ENCODE measurements around the gene AIFM1.

Gene AIFM1

DNA sequence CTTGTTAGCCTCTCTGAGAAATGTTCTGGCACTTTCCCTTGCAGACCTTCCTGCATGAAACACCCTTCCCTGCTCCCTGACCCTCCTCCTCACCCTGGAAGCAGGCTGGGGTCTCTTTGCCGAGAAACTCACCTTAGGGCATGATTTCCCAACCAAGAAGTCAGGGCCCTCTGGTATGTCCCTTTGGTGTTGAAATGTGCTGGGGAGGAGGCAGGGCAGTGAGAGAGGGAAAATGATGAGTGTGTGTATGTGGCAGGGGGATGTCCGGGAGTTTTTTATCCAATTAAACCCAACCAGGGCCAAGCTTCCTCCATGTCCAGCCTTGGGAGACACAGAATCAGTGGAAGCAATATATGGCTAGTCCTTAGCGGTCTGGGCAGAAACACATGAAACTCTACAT lies 60.4 kb downstream of the AIFM1 start:
- peaks cover 38% of the 10 kb centered on the region for H3K4me1 ChIP-seq (ENCODE audit: control insufficient read depth, insufficient read depth, low read length)
- no peaks in the 10 kb centered on the region for H3K9me3 ChIP-seq (ENCODE audit: control insufficient read depth, low read length)
- DNase-seq (ENCODE audit: low read depth): peak; percentile 35
- H3K9ac ChIP-seq (ENCODE audit: low read length): no peak overlapping the region
- H3K4me3 ChIP-seq (ENCODE audit: low read length): no peak overlapping the region
- no peaks in the 10 kb centered on the region for H3K27me3 ChIP-seq (replicated peaks; ENCODE audit: control insufficient read depth, insufficient read depth, low read length)
- no peaks in the 10 kb centered on the region for H3K36me3 ChIP-seq (ENCODE audit: control insufficient read depth, insufficient read depth, low read length, severe bottlenecking)

GRCh38 chrX:130103605-130104004 lies 62.0 kb downstream of the AIFM1 start:
- DNase-seq (ENCODE audit: low read depth): no peak
- peaks cover 50% of the 10 kb centered on the region for H3K4me1 ChIP-seq (ENCODE audit: control insufficient read depth, insufficient read depth, low read length)
- no peaks in the 10 kb centered on the region for H3K27me3 ChIP-seq (replicated peaks; ENCODE audit: control insufficient read depth, insufficient read depth, low read length)
- no peaks in the 10 kb centered on the region for H3K36me3 ChIP-seq (ENCODE audit: control insufficient read depth, insufficient read depth, low read length, severe bottlenecking)
- H3K9me3 ChIP-seq (ENCODE audit: control insufficient read depth, low read length): no peaks in the 10 kb centered on the region
- no peak overlapping the region for H3K4me3 ChIP-seq (ENCODE audit: low read length)
- H3K9ac ChIP-seq (ENCODE audit: low read length): no peak overlapping the region

- DNase-seq (ENCODE audit: low read depth): peak; percentile 78
- H3K4me3 ChIP-seq (ENCODE audit: low read length): no peak overlapping the region
- no peak overlapping the region for H3K9ac ChIP-seq (ENCODE audit: low read length)
- H3K4me1 ChIP-seq (ENCODE audit: control insufficient read depth, insufficient read depth, low read length): peaks cover 36% of the 10 kb centered on the region
- no peaks in the 10 kb centered on the region for H3K36me3 ChIP-seq (ENCODE audit: control insufficient read depth, insufficient read depth, low read length, severe bottlenecking)
- no peaks in the 10 kb centered on the region for H3K9me3 ChIP-seq (ENCODE audit: control insufficient read depth, low read length)
- H3K27me3 ChIP-seq (replicated peaks; ENCODE audit: control insufficient read depth, insufficient read depth, low read length): no peaks in the 10 kb centered on the region
These were observed 65.5 kb downstream of the AIFM1 start for GRCh38 chrX:130100180-130100579.

- Histone ChIP-seq H3K9ac (ENCODE audit: low read length) (no peak overlapping the region), H3K4me3 (ENCODE audit: low read length) (no peak overlapping the region), H3K9me3 (ENCODE audit: control insufficient read depth, low read length) (no peaks in the 10 kb centered on the region), H3K27me3 (replicated peaks; ENCODE audit: control insufficient read depth, insufficient read depth, low read length) (no peaks in the 10 kb centered on the region), H3K36me3 (ENCODE audit: control insufficient read depth, insufficient read depth, low read length, severe bottlenecking) (no peaks in the 10 kb centered on the region), H3K4me1 (ENCODE audit: control insufficient read depth, insufficient read depth, low read length) (peaks cover 23% of the 10 kb centered on the region)
- no peak for DNase-seq (ENCODE audit: low read depth)
These were observed 67.5 kb downstream of the AIFM1 start for GRCh38 chrX:130098210-130098552.

DNA sequence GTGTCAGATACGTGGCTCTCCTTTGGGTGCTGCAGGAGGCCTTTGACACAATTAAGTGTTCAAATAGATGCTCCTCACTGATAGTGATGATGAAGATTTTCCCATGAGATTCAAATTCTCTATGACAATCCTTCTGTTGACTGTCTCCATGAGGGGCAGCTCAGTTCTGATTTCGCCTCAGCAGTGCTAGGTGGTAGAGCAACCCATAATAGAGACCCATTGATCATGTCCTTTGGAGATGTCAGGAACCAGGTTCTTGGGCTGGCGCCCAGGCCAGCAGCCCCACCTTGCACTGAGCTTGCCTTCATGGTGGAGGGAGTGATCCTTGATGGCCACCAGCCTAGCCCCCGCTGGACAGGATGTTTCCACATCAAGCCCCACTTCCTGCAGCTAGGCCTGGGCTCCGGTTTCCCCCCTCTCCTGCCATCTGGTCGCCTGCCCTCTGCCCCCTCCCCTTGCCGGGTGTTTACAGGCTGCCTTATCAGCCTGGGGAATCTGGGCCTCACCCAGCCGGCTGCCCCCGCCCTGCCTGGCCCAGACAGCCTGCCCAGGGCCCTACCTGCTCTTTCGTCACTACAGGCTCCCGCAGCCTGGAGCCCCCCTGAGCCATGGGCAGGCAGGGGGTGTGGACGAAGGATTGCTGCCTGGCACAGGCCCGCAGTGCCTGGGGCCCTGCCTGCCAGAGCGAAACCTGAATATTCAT lies 68.0 kb downstream of the AIFM1 start:
- H3K36me3 ChIP-seq (ENCODE audit: control insufficient read depth, insufficient read depth, low read length, severe bottlenecking): no peaks in the 10 kb centered on the region
- peaks cover 23% of the 10 kb centered on the region for H3K4me1 ChIP-seq (ENCODE audit: control insufficient read depth, insufficient read depth, low read length)
- DNase-seq (ENCODE audit: low read depth): no peak
- no peak overlapping the region for H3K9ac ChIP-seq (ENCODE audit: low read length)
- H3K9me3 ChIP-seq (ENCODE audit: control insufficient read depth, low read length): no peaks in the 10 kb centered on the region
- no peaks in the 10 kb centered on the region for H3K27me3 ChIP-seq (replicated peaks; ENCODE audit: control insufficient read depth, insufficient read depth, low read length)
- no peak overlapping the region for H3K4me3 ChIP-seq (ENCODE audit: low read length)

DNA sequence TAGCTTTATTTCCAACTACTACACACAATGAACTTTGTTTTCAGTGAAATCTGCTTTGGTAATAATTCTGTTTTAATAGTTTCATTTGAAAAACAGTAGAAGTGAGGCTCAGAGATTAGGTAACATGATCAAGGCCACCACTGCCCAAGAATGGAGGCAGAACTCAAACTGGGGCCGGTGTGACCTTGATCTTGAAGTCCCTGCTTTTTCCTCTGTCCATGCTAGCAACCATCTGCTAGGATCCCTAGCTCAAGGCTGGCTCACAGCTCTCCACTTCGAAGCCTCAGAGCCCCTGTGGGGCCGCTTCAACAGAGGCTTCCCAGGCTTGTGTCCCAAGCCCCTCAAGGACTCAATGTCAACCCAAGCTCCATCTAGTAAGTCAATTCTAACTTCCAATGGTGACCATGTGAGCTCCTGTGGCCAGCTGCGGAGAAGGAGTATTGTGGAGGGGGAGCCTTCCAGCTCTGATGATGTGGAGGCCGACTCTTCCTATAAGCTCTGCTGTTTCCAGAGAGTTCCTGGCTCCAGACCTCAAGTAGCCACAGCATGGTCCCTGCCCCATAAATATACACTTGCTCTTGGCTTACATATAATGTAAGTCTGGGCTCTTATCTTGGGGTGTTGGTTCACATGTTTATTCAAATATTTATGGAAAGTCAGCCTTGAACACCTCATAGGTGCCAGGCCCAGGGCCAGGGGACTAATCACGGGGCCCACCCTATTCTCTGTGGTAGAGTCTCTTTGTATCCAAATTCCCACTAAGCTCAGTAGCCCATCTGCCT lies 70.2 kb downstream of the AIFM1 start:
- Histone ChIP-seq H3K4me1 (ENCODE audit: control insufficient read depth, insufficient read depth, low read length) (peaks cover 17% of the 10 kb centered on the region), H3K9ac (ENCODE audit: low read length) (no peak overlapping the region), H3K4me3 (ENCODE audit: low read length) (no peak overlapping the region), H3K9me3 (ENCODE audit: control insufficient read depth, low read length) (no peaks in the 10 kb centered on the region), H3K27me3 (replicated peaks; ENCODE audit: control insufficient read depth, insufficient read depth, low read length) (no peaks in the 10 kb centered on the region), H3K36me3 (ENCODE audit: control insufficient read depth, insufficient read depth, low read length, severe bottlenecking) (no peaks in the 10 kb centered on the region)
- DNase-seq (ENCODE audit: low read depth): no peak

- Histone ChIP-seq H3K9me3 (ENCODE audit: control insufficient read depth, low read length) (no peaks in the 10 kb centered on the region), H3K27me3 (replicated peaks; ENCODE audit: control insufficient read depth, insufficient read depth, low read length) (no peaks in the 10 kb centered on the region), H3K36me3 (ENCODE audit: control insufficient read depth, insufficient read depth, low read length, severe bottlenecking) (no peaks in the 10 kb centered on the region), H3K9ac (ENCODE audit: low read length) (no peak overlapping the region), H3K4me3 (ENCODE audit: low read length) (no peak overlapping the region), H3K4me1 (ENCODE audit: control insufficient read depth, insufficient read depth, low read length) (peaks cover 13% of the 10 kb centered on the region)
- no peak for DNase-seq (ENCODE audit: low read depth)
These were observed 70.9 kb downstream of the AIFM1 start for GRCh38 chrX:130094696-130095095.

- Histone ChIP-seq H3K4me1 (ENCODE audit: control insufficient read depth, insufficient read depth, low read length) (peaks cover 4% of the 10 kb centered on the region), H3K27me3 (replicated peaks; ENCODE audit: control insufficient read depth, insufficient read depth, low read length) (no peaks in the 10 kb centered on the region), H3K36me3 (ENCODE audit: control insufficient read depth, insufficient read depth, low read length, severe bottlenecking) (no peaks in the 10 kb centered on the region), H3K9ac (ENCODE audit: low read length) (no peak overlapping the region), H3K9me3 (ENCODE audit: control insufficient read depth, low read length) (no peaks in the 10 kb centered on the region), H3K4me3 (ENCODE audit: low read length) (no peak overlapping the region)
- no peak for DNase-seq (ENCODE audit: low read depth)
These were observed 72.4 kb downstream of the AIFM1 start for GRCh38 chrX:130093271-130093670.

DNA sequence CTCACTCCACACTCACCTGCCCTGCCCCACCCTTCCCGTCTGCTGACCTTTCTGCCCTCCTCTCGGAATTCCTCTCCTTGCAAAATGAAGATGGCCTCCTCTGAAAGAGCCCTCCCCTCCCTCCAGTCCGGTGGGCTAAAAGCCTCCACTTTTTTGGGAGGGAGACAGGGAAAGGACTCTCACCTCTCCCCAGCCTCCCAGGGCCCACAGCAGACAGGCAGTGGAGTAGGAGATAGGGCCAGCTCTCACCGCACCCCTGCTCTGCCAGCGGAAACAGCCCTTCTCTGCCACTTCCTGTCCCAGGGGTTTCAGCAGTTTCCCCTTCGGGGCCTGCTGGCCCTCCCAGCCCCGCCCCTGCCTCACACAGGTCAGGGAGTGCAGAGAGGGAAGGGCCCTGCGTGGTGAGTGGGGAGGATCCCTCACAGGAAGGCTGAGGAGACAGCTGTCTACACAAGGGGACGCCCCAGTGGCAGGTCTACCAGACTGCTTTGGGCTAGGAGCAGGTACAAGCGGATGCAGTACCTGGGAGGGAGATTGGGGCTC lies 73.6 kb downstream of the AIFM1 start:
- Histone ChIP-seq H3K27me3 (replicated peaks; ENCODE audit: control insufficient read depth, insufficient read depth, low read length) (no peaks in the 10 kb centered on the region), H3K9me3 (ENCODE audit: control insufficient read depth, low read length) (no peaks in the 10 kb centered on the region), H3K36me3 (ENCODE audit: control insufficient read depth, insufficient read depth, low read length, severe bottlenecking) (no peaks in the 10 kb centered on the region), H3K4me3 (ENCODE audit: low read length) (no peak overlapping the region), H3K9ac (ENCODE audit: low read length) (no peak overlapping the region), H3K4me1 (ENCODE audit: control insufficient read depth, insufficient read depth, low read length) (peaks cover 3% of the 10 kb centered on the region)
- DNase-seq (ENCODE audit: low read depth): no peak

DNA sequence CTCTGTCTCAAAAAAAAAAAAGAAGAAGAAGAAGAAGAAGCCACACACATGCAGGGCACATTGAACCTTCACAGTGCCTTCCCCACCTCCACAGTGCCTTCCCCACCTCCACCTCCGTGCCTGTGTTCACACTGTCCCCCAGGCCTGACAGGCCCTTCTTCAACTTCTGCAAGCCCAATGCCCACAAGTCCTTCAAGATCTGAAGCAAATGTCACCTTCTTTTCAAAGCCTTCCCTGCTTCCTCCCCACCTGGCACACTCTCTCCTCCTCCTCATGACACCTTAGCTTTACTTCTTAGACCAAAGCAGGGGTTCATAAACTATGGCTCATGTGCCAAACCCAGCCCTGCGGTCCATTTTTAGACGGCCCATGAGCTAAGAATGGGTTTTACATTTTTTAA lies 75.3 kb downstream of the AIFM1 start:
- Histone ChIP-seq H3K9me3 (ENCODE audit: control insufficient read depth, low read length) (no peaks in the 10 kb centered on the region), H3K4me1 (ENCODE audit: control insufficient read depth, insufficient read depth, low read length) (peaks cover 6% of the 10 kb centered on the region), H3K4me3 (ENCODE audit: low read length) (no peak overlapping the region), H3K9ac (ENCODE audit: low read length) (no peak overlapping the region), H3K36me3 (ENCODE audit: control insufficient read depth, insufficient read depth, low read length, severe bottlenecking) (no peaks in the 10 kb centered on the region), H3K27me3 (replicated peaks; ENCODE audit: control insufficient read depth, insufficient read depth, low read length) (no peaks in the 10 kb centered on the region)
- DNase-seq (ENCODE audit: low read depth): no peak

DNA sequence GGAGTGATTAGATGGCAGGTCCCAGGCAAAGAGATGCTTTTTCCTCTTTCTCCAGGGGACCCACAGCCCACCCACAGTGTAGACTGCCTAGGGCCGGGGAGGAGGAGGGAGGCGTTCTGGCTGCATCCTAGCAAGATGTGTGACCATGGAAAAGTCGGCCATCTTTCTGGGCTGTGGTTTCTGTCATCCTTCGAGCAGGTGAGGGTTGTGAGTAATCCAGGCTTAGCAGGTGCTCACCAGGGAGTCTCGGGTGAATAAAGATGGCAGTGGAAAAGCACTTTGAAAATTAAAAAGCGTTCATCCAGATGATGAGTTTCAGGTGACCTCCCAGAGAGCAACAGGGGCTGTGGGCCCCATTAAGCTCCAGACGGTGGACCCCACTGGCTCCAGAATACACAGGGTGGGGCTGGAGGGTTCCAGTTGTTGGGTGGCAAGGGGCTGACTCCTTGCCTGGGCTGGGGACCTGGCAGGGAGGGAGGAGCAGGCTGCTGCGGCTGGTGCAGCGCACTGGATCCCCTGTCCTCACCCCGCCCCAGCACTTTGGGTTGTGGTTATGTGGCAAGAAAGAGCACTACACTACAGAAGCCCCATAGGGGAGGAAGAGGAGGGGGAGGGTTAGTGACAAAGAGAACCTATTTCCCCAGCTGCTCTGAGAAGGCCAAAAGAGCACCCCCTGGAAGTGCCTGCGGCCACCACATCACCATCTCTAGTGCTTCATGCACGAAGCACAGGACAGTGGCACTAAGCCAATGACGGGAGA lies 79.0 kb downstream of the AIFM1 start:
- H3K36me3 ChIP-seq (ENCODE audit: control insufficient read depth, insufficient read depth, low read length, severe bottlenecking): no peaks in the 10 kb centered on the region
- H3K9me3 ChIP-seq (ENCODE audit: control insufficient read depth, low read length): no peaks in the 10 kb centered on the region
- no peaks in the 10 kb centered on the region for H3K27me3 ChIP-seq (replicated peaks; ENCODE audit: control insufficient read depth, insufficient read depth, low read length)
- no peak for DNase-seq (ENCODE audit: low read depth)
- peaks cover 15% of the 10 kb centered on the region for H3K4me1 ChIP-seq (ENCODE audit: control insufficient read depth, insufficient read depth, low read length)
- no peak overlapping the region for H3K4me3 ChIP-seq (ENCODE audit: low read length)
- no peak overlapping the region for H3K9ac ChIP-seq (ENCODE audit: low read length)

Data from adipocyte (in vitro differentiated cells).